Activated CD8-positive, alpha-beta memory T cell treated with anti-CD3 and anti-CD28 coated beads for 24 hours (primary cell): ENCODE measurements around the gene OR6A2.

Source experiments
- DNase-seq: peaks from one replicate; pipeline ENCODE4 v3.0.0-alpha.2; 2020

OR6A2 gene

DNA sequence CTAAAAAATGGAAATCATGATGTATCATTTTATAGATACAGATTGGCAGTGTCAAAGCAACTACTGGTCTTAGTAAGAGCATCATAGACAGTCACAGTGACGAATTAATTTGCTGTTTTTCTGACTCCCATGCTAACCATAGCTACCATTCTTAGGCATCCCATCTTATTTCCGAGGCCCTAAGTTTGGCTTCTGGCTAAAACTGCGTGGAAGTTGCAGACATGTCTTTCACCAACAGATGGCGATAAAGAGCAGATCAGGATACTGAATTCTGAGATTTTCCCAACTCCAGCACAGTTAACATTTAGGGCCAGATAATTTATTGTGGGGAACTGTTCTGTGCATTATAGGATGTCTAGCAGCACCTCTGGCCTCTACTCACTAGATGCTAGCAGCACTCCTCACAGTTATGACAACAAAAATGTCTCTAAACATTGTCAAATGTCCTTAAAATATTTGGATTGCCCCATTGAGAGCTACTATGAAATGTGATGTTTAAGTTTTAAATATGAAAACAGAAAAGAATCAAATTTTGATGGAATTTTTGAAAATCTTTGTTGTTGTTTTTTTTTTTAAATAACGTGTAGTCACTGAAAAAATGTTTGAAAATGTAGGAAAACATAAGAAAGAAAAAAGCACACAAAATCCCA is 44.1 kb downstream of the OR6A2 start:
- no peak for DNase-seq

DNA sequence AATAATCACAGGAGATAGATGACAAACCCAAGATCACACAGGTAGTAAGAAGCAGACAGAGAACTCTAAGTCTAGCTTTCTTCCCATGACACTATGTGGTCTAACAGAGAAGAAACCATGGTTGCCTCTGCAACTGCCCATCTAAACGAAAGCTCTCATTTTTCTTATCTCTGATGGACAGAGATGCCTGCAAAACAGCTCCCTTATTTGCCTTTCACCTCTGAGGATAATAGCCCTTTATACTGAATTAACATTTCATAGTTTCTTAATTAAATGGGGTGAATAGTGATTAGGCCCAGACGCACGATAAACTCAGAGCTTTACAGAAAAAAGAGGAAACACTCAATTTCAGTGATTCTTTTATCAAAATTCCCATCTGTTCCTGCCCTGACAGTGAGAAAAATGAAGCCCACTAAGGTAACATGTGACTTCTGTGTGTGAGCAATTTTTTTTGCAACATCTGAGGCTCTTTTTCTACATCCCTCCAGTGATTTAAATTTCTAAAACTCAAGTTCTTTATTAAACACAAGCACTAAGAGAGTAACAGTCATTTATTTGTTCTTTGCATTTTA is 52.3 kb downstream of the OR6A2 start:
- no peak for DNase-seq

DNA sequence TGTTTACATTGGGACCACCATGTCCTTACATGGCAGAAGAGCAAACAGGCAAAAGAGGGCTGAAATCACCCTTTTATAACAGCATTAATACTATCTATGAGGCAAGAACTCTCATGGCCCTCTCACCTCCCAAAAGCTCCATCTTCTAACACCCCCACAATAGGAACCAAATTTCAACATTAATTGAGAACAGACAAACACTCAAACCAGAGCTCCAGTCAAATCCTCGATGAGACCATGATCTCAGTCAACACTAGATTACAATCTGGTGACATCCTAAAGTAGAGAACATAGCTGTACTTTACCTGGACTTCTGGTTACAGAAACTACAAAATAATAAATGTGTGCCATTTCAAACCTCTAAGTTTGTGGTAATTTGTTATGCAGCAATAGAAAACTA is 52.9 kb downstream of the OR6A2 start:
- DNase-seq, result no peak

- peak; percentile 71 for DNase-seq
These were observed 53.3 kb downstream of the OR6A2 start for GRCh38 chr11:6746086-6746618.

DNA sequence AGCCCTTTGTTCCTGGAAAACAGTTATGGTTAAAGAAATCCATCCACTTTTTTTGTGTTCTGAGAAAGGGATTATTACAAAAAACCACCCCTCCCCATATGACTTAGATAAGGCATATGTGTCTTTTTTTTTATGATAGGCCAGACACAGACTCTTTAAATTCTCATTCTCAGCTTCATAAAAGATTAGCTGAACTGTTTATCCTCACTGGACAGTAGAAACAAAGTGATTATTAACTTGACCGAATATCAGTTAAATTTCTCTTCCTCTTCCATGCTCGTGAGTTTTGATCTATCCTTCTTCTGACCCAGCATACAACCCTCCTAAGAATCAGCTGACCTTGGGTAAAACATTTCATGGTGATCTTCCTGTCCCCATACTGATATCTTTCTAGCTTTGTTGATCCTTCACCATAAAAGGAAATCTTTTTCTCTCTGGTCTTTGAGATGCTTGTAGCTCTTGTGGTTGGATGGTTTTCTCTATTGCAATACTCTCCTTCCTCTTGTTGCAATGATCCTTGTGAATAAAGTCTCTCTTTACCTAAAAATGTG is 53.9 kb downstream of the OR6A2 start:
- DNase-seq, result no peak

DNA sequence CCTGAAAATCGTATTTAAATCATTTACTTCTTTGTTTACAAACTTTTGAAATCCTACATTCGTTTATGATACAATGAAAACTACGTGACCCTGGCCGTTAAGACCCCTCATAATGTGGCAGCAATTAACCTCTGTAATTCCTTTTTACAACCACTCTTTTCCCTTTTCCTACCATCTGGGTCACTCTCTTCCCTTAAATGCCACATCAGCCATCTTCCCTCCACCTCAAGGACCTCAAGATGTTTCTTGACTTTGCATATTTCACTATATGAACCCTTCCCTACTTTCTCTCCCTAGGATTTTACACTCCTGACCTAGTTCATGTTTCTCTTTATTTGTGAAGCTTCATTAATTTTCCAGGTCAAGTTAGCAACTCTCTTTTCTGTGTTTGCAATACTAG is 54.5 kb downstream of the OR6A2 start:
- no peak for DNase-seq

DNA sequence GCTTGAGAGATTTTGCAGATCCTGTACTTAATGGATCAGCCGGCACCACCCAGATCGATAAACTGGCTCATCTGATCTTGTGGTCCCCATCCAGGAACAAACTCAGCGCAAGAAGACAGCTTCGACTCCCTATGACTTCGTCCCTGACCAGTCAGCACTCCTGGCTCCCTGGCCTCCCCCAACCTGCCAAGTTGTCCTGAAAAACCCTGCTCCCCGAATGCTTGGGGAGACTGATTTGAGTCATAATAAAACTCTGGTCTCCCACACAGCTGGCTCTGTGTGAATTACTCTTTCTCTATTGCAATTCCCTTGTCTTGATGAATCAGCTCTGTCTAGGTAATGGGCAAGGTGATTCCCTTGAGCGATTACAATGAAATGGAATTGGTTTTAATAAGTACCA is 57.2 kb downstream of the OR6A2 start:
- peak; percentile 72 for DNase-seq
